Esophagus muscularis mucosa (tissue), 4 donors: ENCODE data around the gene CAV1. TPM values are rescaled to one million over a fixed set of nuclear protein-coding genes. Genes with fewer than 3 reads are reported as not detected.

ENCODE experiments used
- DNase-seq: peaks from one replicate; pipeline ENCODE4 v3.0.0-alpha.2; 2017; ENCODE audit errors: extremely low spot score
- H3K27ac ChIP-seq, 4 donors: fragments of 200-600 bp; sonication (generic); replicated peaks in 1 of 4; 1 replicate in 3 of 4; 2 replicates in 1 of 4; pipeline ENCODE4 v1.5.1; 2016 to 2019; ENCODE audit warnings: mild to moderate bottlenecking in 1 of 4
- H3K27me3 ChIP-seq, 4 donors: fragments of 200-600 bp; sonication (generic); one replicate each; pipeline versions ENCODE4 v1.5.1 to v1.6.0; 2016 to 2019
- H3K36me3 ChIP-seq, 4 donors: fragments of 200-600 bp; sonication (generic); one replicate each; pipeline ENCODE4 v1.5.1; 2016 to 2019
- H3K4me1 ChIP-seq, 4 donors: fragments of 200-600 bp; sonication (generic); one replicate each; pipeline ENCODE4 v1.5.1; 2016 to 2019
- H3K4me3 ChIP-seq, 4 donors: fragments of 200-600 bp; sonication (generic); 1 replicate in 2 of 4; 2 replicates in 2 of 4; pipeline ENCODE4 v1.5.1; 2016 to 2019; ENCODE audit warnings: mild to moderate bottlenecking in 4 of 4, moderate library complexity in 1 of 4
- H3K9me3 ChIP-seq, 4 donors: fragments of 200-600 bp; sonication (generic); 1 replicate in 3 of 4; 2 replicates in 1 of 4; pipeline ENCODE4 v1.5.1; 2016 to 2019
- CTCF ChIP-seq, 3 experiments: fragments of 200-600 bp in 2 of 3; fragments of 450-650 bp in 1 of 3; sonication (generic) in 2 of 3; IDR thresholded peaks; one replicate each; pipeline ENCODE4 v1.5.1; 2017 to 2019; ENCODE audit warnings: antibody characterized with exemption in 3 of 3, mild to moderate bottlenecking in 2 of 3, moderate library complexity in 1 of 3
- EP300 ChIP-seq: sonication (generic); formaldehyde crosslinking; IDR thresholded peaks from one replicate; pipeline ENCODE4 v1.6.1; 2017; ENCODE audit warnings: antibody characterized with exemption
- POLR2A ChIP-seq: fragments of 450-650 bp; IDR thresholded peaks from one replicate; pipeline ENCODE4 v1.6.1; 2017; ENCODE audit warnings: antibody characterized with exemption, moderate library complexity, mild to moderate bottlenecking, low read depth
- POLR2AphosphoS5 ChIP-seq, 2 donors: sonication (generic); formaldehyde crosslinking; IDR thresholded peaks; one replicate each; pipeline ENCODE4 v1.6.1; 2017; ENCODE audit warnings: antibody characterized with exemption in 2 of 2
- WGBS: methylation state at CpG from one replicate; pipeline ENCODE4 v1.1.5; 2018; 5-methylcytosine and 5-hydroxymethylcytosine counted together
- intact Hi-C: fragments of 100-400 bp; cut with DNase I; formaldehyde crosslinking; loops from one replicate; pipeline ENCODE4 v1.15.1; 2023
- total RNA-seq, 4 donors: library from RNA; depleted of rRNA; stranded (reverse); fragments of >200 nt; gene quantifications; one replicate each; pipeline versions ENCODE4 v1.1.0 to v1.2.1, GENCODE V29; 2016

Gene CAV1
- total RNA-seq, 4 donors from 2014 or later, result 434 to 638 (median 591) TPM

- WGBS, result 35% methylated on average over 3 of the region's 86 CpGs
- no peak for DNase-seq
- Histone ChIP-seq H3K27me3 (no peaks in the 10 kb centered on the region), H3K4me1 (peaks cover 26 to 67% (median 48%) of the 10 kb centered on the region in 4 donors), H3K27ac (peak within 1 kb of the TSS; percentile 94 to 99 (median 98)), H3K4me3 (peak within 1 kb of the TSS; percentile 66 to 91 (median 88)), H3K9me3 (no peaks in the 10 kb centered on the region), H3K36me3 (peaks cover 0 to 4% (median 0%) of the 10 kb centered on the region in 4 donors)
- intact Hi-C loops, result loop anchor here (5.0 kb wide), 1 partner anchor 52 kb away; no protein-coding TSS in a partner anchor
- peak; percentile 28 to 83 for TF ChIP-seq POLR2AphosphoS5 (IDR thresholded peaks at IDR 0.05)
- no peak for TF ChIP-seq EP300
Observed at GRCh38 chr7:116499168-116500077, 25.4 kb upstream of the CAV1 start, which contains the start of gene CAV2. TSS of gene CAV2 (plus strand) at chr7:116499738. CDS start at chr7:116499782, 44 bp downstream.

GRCh38 chr7:116500078-116500853 lies 24.6 kb upstream of the CAV1 start:
- no peak for DNase-seq
- H3K36me3 ChIP-seq, result peaks cover 0 to 4% (median 0%) of the 10 kb centered on the region in 4 donors
- 14% methylated on average over 25 of the region's 36 CpGs for WGBS
- H3K27ac ChIP-seq, result peak overlapping the region; percentile 94 to 99 (median 98)
- H3K27me3 ChIP-seq, result no peaks in the 10 kb centered on the region
- no peaks in the 10 kb centered on the region for H3K9me3 ChIP-seq
- H3K4me1 ChIP-seq, result peaks cover 34 to 69% (median 53%) of the 10 kb centered on the region in 4 donors
- H3K4me3 ChIP-seq, result peak overlapping the region; percentile 66 to 91 (median 88)
- TF ChIP-seq CTCF (IDR thresholded peaks at IDR 0.05) (no peak), POLR2AphosphoS5 (IDR thresholded peaks at IDR 0.05) (peak in 1 of 2 donors; percentile 66), POLR2A (no peak)
- intact Hi-C loops, result no loop called here

GRCh38 chr7:116501425-116502167 lies 23.2 kb upstream of the CAV1 start:
- intact Hi-C loops, result no loop called here
- TF ChIP-seq CTCF (IDR thresholded peaks at IDR 0.05) (no peak), POLR2A (no peak), POLR2AphosphoS5 (IDR thresholded peaks at IDR 0.05) (no peak), EP300 (no peak)

DNA sequence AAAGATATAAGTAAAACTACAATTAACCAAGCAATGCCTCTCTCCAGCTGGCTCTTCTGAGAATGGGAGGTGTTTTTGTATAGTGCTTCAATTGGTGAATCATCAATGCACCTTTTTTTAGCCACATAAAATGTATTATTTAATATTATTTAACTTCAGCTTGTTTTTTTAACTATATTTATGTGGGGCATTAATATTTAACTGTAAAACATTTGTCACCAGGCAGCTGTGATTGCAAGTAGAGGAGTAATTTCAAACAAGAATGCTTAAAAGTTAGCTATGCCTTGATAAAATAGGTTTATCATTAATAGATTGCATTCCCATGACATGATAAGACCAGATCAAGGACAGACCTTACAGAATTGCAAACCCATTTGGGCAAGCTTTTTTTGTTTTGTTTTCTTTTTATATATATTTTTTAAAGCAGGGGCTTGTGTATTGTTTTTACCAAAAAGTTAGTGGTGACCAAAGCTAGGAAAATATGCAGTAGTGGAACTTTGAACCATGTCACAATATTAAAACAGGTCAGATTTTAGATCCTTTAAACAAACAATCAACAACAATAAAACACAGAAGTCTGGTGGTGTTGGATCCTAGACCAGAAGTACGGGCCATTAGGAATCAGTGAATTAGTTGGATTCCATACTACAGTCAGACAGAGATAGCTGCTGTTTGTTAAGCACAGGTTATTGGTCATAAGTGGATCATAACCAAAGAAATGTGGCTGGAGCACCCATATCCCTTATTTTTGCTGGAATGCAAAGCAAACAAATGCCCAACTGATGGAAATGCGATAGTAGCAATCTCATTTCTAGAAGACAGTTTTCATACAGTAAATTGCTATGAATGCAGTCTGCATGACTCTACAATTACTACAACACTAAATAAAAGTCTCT lies 22.4 kb upstream of the CAV1 start:
- intact Hi-C loops, result no loop called here
- Histone ChIP-seq H3K27me3 (no peaks in the 10 kb centered on the region), H3K36me3 (peaks cover 0 to 25% (median 11%) of the 10 kb centered on the region in 4 donors), H3K4me3 (peak overlapping the region; percentile 66 to 91 (median 88)), H3K9me3 (no peaks in the 10 kb centered on the region), H3K27ac (peak overlapping the region; percentile 94 to 99 (median 98)), H3K4me1 (peaks cover 47 to 77% (median 68%) of the 10 kb centered on the region in 4 donors)
- no peak for DNase-seq
- WGBS, result 90% methylated on average over 2 of the region's 2 CpGs
- TF ChIP-seq CTCF (IDR thresholded peaks at IDR 0.05), result no peak
- no peak for TF ChIP-seq EP300
- TF ChIP-seq POLR2AphosphoS5 (IDR thresholded peaks at IDR 0.05), result no peak
- TF ChIP-seq POLR2A, result no peak

More at GRCh38 chr7:116501425-116502167, 23.2 kb upstream of the CAV1 start:
- Histone ChIP-seq H3K4me3 (peak overlapping the region; percentile 66 to 91 (median 88)), H3K36me3 (peaks cover 0 to 17% (median 5%) of the 10 kb centered on the region in 4 donors), H3K9me3 (no peaks in the 10 kb centered on the region), H3K27ac (peak overlapping the region; percentile 94 to 99 (median 98)), H3K27me3 (no peaks in the 10 kb centered on the region), H3K4me1 (peaks cover 45 to 75% (median 63%) of the 10 kb centered on the region in 4 donors)
- WGBS, result 54% methylated on average over 5 of the region's 5 CpGs
- DNase-seq, result no peak
